HG02981 (cell line): ENCODE data around the gene PRR27.

Experiments used
- ATAC-seq: cut with Tn5 transposase; IDR thresholded peaks from one replicate; pipeline ENCODE4 v1.9.1; 2021; ENCODE audit warnings: mild to moderate bottlenecking, moderate library complexity; ENCODE audit not compliant: unreplicated experiment

PRR27 gene

DNA sequence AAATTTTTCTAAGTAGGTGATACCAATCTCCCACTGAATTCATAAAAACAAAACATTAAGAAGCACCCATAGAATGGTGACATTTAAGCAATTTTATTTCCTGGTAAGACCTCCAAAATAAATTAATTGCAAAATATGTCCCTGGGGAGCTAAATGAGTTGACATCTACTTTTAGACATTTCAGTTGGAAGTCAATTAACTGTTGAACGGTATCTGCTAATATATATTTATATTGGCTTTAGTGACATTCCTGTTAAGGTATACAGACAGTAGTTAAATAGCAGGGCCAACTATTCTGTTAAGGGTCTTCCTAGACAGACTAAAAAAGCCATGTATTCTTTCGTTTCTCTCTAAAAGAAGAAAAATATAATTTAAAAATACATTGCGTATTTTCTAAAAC, at the start of gene PRR27:
TSS of gene PRR27 (plus strand) at position 301 of the 400 bp plus-strand sequence. CDS start 139 bp downstream, outside the sequence.
- ATAC-seq, result no peak

DNA sequence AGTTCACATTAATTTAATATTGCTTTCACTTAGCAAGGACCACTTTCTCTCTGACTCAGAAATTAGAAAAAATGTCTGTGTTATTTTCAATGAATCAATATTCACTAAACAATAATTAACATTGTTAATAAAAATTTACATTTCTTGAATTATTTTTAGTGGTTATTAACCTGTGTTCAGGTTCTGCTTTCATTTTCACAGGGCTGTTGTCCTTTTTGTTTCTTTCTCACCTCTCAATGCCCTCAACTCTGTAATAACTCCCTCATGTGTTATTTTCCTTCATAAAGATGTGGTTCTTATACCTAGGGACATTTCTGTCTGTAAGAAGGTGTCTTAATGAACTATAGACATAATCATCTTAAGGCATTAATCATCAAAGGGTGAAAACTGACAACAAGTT, 43.1 kb upstream of the PRR27 start:
- ATAC-seq, result peak; percentile 73

DNA sequence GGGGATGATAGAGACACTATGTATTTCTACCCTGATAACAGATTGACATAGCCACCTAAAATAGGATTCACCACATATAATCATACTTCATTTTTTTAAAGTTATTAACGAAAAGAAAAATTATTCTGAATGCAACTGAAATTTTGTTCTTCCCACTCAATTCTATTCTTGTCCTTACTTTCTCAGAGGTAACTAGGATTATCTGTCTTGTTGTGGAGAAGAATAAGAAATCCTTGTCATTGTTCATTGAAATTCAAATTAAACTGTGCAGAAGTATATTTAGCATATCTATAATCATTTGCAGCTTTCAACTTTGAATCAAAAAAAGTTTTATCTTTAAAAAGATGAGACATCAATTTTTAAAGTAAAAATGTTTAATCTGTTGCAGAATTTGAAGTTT, 40.4 kb upstream of the PRR27 start:
- ATAC-seq, result no peak

DNA sequence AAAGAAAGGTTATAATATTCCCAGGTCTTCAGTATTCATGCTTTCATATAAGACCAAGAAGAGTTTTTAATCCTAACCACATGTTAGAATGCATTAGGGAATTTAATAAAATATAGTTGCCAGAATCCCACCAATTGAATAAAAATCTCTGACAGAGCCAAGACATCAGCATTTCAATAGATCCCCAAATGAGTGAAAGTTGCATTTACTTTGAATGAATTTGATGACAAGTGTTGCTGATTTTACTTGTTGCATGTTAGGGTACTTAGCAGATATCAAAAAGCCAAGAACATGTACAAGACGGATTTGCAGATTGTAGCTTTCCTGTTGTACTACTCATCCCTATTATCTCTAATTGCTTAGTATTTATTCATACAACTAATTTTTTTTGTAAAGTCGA, 39.9 kb upstream of the PRR27 start:
- ATAC-seq, result no peak

DNA sequence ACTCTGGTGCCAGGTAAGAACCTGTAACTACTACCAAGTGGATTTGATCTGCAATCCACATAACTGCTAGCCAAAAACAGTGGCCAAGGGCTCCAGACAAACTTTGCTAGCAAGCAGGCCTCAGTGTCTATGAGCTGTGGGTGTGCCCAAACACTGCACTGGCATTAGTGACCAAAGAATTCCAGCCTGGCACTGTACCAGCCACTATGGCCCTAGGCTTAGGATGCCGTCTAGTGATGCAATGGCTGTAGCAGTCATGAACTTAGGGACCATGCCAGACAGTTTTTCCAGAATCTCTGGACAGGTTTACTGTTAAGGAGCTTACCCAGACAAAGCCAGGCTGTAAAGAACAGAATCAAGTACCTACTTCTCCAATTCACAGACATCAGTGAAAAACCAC, 33.7 kb upstream of the PRR27 start:
- ATAC-seq, result no peak

DNA sequence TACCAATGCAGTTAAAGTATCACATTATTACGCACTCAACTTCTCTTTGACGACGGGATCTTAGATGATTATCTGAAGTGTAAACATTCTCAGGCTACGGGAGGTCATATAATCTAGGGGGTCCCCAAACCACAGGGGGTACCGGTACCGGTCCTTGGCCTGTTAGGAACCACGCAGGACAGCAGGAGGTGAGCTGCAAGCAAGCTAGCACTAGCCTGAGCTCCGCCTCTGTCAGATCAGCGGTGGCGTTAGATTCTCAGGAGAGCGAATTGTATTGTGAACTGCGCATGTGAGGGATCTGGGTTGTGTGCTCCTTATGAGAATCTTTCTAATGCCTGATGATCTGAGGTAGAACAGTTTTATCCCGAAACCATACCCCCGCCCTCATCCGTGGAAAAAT, 20.6 kb upstream of the PRR27 start:
- no peak for ATAC-seq

DNA sequence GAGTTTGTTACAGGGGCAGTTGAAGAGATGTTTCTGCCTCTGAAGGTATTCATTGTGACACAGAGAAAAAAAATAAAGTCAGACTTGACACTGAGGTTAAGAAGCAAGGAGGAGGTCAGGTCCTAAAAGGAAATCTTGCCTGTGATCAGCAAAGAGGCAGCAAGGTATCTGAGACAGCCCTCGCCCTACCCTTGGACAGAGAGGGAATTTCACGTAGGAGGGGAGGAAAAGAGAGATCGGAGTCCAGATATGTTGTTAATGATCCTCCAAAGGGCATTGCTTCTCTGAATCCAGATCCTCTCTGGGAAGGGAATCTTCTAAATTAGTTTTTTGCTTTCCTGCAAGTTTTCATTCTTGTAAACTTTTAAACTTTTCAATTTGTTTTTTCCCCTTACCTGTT, 15.3 kb upstream of the PRR27 start:
- no peak for ATAC-seq

DNA sequence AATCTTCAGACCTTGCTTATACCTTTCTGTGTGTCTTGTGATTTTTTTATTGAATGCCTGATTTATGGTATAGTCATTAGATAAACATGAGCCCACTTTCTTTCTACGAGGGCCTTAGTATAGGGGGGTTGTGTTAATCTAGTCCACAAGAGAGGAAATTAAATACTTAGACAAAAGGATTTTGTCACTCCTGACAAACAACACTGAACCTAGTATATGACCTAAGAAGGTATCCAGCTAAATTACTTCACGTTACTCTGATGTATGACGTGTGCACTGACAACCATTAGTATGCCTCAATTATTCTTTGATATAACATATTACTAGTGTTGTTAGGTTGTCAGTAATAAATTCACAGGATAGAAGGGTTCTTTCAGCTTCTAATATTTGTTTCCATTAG, 2.8 kb upstream of the PRR27 start:
- ATAC-seq, result no peak

DNA sequence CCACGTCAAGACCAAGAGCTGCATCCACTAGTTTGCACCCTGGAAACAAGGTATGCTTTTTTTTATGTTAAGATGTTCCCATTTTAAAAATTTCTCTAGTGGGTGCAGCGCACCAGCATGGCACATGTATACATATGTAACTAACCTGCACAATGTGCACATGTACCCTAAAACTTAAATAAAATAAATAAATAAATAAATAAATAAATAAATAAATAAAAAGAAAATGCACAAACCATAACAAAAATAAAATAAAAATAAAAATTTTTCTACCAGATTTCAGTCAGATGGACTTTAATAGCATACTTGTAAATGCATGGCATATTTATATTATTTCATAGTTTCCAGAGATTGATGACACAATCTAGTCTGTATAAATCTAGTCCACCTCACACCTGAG, 1.9 kb upstream of the PRR27 start:
- ATAC-seq, result no peak

DNA sequence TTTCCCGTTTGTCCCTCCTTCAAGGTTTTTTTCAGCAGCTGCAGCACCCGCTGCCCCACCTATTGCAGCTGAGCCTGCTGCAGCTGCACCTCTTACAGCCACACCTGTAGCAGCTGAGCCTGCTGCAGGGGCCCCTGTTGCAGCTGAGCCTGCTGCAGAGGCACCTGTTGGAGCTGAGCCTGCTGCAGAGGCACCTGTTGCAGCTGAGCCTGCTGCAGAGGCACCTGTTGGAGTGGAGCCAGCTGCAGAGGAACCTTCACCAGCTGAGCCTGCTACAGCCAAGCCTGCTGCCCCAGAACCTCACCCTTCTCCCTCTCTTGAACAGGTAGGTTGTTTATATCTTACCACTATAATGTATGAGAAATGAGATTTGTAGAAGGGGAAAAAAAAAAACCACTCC, 4.5 kb downstream of the PRR27 start:
- ATAC-seq, result no peak

DNA sequence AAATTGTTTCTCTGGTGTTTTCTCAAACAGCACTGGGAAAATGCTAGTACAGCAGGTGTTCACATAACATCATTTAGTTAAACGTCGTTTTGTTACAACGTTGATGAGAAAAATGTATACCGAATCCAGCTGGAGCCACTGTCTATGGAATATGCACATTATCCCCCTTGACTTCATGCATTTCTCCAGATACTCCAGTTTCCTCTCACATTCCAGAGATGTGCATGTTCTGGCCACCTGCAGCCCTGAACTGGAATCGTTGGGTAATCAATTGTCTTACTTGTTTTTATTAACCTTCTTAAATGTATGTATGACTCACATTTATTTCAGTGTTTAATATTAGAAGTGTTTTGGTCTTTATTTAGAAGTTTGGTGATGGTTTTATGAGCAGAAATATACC, 23.1 kb downstream of the PRR27 start:
- no peak for ATAC-seq

DNA sequence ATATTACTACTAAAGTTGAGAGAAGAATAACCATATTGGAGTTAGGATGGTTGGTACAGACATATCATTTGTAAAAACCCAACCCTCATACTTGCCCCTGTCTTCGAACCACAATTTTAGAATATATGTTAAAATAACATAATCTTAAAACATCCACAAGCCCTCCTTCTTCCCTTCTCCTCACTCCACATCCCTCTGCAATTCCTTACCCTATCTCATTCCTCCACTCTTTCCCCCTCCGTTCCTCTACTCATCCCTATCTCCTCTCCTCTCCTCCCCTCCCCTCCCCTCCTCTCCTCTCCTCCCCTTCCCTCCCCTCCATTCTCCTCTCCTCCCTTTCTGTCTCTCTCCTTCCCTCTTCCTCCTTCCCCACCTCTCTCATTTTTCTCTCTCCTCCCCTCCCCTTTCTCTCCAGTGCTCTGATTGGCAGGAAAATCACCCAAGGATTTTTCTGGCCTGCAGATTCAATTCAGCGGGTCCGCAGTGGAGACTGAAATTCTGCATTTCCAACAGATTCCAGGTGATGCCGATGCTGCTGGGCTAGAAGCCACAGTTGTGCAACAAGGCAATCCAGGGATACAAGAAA, 24.1 kb downstream of the PRR27 start:
- no peak for ATAC-seq

DNA sequence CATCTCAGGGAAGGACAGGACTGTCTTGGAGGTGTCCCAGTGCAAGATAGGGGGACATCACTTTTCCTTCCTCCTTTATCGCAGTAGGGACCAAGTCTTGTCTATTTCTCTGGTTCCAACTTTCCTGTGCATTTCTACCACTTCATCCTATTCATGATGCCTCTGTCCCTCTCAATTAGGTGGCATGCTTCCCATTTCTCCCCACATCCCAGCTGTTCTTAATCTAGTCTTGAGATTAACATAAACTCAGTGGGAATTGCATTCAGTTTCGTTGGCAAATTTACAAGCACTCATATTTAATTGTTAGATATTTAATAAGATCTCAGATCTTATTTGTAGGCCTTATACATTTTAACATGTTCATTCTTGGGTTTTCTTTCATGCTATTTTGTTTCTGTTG, 25.8 kb downstream of the PRR27 start:
- ATAC-seq, result no peak

DNA sequence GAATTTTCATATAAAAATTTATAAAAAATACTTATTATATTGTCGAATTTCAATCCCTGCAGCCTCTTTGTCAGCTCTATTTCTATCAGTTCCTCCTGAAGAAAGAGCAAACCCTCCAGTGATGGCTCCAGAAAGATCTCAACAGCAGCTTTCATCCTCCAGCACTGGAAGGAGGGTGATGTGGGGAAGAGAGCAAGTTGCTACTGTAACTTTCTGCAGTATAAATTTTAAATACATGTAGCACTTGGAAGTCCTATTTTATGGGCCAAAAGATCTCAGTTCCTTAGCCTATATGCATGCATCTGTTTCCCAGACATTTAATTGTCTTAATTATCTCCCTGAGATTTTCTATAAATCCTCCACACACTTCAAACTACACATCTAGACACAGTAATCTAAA, 27.8 kb downstream of the PRR27 start:
- no peak for ATAC-seq

DNA sequence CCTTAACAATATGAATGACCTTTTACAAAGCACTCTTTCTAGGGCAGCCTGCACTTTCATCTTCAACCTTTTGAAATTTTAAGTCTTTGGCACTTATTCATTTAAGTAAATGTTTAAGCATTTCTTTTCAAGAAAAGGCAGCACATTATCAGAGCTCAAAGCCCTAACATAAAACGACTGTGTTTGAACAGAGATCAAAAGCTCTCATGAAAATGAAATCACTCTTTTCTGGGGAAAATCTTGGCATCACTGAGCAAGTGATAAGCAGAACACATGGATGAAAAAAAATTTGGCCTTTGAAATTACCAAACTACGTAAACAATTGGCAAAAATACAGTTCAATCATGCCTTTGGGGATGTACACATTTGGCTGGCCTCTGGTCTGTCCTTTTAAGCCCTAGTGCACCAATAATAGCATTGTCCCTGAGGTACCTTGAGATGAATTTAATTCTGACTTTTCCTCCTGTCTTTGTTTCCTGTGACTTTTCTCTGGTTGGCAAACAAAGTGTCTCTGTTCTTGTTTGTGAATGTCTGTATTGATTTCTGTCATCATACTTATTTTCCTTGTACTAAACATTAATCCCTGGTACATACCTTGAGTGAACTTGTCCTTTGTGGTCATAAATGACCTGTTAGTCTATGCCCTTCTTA, 28.6 kb downstream of the PRR27 start:
- ATAC-seq, result no peak

DNA sequence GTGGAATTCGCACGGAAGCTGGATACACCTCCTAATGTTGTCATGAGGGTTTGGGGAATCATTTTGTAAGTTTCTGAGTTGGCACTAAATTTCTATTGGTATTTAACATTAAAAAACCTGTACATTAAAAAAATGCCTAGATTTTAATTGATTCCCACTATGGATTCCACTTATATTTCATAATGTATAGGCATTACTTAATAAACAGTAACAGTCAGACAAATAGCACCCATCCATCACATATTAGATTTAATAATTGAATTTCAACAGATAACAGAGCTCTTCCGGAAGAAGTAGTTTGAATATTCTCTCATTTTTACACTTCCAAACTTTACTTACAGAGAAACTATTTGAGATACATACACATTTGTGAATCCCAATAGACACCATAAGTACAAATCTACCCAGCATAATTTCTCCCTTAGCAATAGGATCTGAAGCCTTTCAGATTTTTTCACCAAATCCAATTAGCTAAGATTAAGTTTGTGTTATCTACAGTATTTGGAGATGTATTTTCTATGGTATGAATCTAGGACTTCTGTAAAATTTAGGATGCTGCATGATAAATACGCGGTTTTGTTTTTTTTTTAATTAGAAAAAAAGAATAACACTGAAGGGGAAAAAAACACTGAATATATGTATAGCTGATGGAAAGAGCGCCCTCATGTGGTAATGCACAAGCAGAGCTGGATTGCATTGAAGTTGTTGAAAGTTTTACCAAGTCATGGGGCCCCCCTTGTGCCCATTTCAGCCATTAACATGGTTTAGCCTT, 29.3 kb downstream of the PRR27 start:
- ATAC-seq, result peak; percentile 86

DNA sequence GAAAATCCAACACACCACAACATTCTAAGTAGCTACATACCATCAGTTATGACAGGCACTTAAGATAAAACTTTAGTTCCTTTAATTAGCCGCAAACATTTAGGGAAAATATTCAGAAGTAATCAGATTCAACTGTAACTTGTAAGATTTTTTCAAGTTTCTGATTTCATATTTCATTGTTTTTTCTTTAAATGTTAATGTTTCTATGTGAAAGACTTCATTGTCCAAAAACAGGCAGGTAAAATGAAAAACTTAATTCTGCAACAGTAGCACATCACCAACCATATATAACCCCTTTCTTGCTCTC, 29.9 kb downstream of the PRR27 start:
- ATAC-seq, result no peak

DNA sequence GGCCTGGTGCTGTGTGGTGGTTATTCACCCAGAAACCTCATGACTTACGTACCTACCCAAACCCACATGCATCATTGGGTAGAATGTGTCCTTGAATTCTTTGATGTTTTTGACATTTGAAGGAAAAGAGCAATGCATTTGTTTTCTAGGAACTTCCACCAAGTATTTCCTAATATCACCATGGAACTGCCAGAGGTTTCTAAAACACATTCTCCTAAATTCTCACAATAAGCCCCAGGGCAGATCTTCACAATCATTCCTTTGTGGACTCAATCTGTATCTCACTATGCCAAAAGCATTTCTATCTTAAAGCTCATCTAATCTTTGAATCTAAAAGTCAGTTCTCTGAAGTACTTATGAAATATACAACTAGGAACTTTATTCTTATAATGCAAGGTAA, 33.2 kb downstream of the PRR27 start:
- no peak for ATAC-seq

DNA sequence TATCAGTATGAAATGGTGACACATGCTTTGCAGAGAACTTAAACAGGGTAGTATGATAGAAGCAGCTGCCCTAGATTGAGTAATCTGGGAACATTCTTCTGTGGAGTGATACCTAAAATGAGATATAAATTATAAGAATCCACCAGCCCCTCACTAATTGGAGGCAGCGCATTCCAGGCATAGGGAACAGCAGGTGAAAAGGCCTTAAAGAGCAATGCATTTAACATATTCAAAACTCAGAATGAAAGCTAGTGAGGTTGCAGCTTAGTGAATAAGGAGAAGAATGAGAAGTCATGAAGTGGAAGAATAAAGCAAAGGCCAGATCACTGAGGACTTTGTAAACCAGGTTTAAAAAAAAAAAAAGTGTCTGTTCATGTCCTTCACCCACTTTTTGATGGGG, 36.5 kb downstream of the PRR27 start:
- ATAC-seq, result no peak

DNA sequence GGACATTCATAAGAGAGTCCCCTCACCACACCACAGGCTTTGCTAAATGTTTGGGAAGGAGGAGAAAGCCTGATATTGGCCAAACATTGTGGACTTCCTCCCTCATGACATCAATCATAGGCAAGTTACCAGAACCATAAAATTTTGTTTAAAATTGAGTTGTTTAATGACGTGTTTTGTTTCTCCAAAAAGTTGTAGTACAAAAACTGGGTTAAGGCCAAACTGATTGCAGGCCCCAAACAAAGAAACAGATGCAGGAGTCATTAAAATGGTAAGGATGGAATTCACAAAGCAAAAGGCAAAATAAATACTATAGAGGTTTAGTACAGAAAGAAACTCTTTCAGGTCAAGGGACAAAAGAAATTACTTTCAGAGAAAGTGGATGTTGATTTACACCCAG, 37.6 kb downstream of the PRR27 start:
- no peak for ATAC-seq

DNA sequence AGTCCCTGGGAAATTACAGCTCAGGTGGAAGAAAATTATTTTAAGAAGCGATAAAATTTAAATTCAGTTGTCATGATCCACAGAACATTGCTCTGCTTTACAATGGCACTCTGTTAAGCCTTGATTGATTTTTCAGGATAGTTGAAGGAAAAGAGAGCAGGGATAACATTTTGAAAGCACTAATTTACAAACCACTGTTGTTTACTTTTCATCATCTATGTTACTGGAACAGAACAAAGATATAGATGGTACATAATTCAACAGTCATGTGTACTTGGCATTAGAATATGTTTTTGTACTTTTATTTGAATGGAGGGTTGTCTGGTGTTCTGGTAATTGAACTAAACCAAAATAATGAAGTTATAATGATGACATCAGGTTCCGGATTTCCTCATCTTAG, 38.9 kb downstream of the PRR27 start:
- ATAC-seq, result no peak

DNA sequence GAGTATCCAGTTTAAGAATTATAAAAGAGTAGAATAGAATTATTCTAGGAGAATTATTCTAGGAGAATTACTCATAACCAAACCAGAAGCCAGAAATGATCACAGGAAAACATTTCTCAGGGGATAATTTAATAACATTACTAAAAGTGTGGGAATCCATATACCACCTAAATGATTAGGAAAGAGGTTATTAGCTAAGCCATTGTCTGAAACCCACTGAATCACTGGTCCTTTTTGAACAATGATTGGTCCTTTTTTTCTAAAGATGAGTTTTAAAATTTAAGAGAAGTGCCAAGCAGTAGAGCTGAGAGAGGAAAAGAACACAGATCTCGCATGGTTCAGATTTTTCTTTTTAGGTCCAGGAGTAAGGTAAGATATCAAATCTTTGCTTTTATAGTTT, 41.4 kb downstream of the PRR27 start, which contains the start of gene ODAM:
TSS of gene ODAM (plus strand) at position 301 of the 400 bp plus-strand sequence. CDS start 819 bp downstream, outside the sequence.
- ATAC-seq, result no peak
